Medulla oblongata (tissue), 1 donor: ENCODE data around the gene ANO6.

Experiments
- DNase-seq: peaks from one replicate; pipeline ENCODE4 v3.0.0-alpha.2; 2015; ENCODE audit errors: extremely low spot score

The ANO6 gene

DNA sequence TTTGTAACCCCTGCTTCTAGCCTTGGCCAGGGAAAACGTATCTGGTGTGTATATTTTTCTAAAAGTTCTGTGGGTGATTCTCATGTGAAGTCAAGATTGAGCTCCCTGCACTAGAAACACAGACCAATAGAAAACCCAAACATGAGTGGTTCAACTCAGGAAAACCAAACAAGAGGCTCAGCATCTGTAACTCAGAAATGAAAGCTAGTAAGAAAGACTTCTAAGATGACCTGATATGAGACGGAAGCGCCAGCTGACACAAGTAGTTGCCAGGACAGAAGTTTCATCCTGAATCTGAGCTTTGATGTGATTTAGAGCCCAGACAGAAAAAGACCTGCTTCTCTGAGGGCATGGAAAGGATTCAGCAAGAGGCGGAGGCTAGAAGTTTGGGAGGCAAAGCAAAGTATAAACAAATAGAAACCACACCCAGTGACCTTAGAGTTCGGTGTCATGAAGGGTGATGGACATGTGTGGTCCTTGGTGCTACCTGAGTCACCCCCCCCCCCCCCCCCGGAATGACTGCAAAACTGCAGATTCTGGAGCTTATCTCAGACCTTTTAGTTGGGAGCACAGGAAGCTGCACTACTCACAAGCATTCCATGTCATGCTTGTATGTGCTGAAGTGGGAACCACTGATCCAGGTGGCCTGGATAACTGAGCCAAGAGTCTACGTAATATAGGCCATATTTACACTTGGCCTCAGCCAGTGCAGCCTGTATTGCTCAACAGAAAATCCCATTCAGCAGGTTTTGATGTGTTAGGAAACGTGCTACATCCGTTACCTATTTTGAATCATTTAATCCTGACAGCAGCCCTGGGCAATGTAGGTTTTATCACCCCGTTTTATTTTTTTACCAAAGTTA is 191.3 kb downstream of the ANO6 start:
- DNase-seq, result no peak

DNA sequence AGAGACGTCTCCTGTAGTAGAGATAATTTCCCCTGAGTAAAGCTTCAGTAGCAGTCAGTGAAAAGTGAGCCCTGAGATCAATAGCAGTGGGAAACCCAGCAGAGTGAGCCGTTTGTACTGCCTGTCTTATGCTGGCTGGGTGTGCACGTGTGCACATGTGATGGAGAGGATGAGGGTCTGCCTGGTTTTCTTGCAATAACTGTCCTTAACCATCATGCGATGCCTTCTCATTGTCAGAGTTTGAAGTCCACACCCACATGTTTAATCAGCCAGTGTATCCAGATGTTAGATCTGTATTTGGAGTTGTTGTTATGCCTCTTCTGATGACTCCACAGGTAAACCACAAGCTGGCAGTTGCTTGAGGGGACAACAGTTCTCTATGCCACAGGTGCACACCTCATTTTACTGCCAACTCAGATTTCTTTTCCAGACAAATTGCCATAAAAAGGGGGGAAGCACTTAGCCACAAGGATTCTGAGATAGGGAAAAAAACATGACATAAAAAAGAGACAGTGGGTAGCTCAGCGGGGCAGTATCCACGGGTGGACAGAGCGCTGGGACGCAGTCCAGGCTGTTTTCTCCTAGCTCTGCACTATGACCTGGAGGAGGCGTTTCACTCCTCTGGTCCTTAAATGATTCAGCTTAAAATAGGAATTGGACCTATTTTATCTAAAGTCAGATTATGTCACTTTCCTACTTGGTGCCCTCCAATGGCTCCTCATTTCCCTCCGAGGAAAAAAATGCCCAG is 192.3 kb downstream of the ANO6 start:
- no peak for DNase-seq

DNA sequence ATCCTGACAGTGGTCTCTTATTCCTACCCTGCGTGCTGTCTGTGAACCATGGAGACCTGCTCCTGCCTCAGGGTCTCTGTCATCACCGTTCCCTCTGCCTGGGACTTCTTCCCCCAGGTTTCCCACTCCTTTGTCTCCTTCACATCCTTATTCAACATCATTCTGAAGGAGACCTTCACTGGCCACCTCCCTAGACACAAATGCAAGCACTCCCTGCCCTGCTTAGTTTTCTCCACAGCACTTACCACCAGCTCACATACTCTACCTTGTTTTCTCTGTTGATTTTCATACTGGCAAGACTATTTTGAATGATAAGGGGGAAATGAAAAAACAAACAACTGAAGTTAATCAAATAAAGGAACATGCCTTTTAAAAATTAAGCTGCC is 192.8 kb downstream of the ANO6 start:
- no peak for DNase-seq

DNA sequence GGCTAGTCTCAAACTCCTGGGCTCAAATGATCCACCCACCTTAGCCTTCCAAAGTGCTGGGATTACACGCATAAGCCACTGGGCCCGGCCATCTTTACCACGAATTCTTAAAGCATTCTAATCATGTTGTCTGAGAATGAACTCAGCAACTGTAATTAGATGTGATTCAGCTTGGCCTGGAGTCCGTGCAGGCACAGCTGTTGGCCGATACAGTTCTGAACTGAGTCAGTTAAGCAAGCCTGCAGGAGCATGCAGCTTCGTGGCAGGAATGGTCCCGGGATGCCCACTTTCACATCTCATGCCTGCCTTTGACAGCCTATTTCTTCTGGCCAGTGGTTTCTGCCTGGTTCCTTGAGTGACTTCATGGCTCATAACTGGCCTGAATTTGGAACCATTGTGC is 194.1 kb downstream of the ANO6 start:
- no peak for DNase-seq

DNA sequence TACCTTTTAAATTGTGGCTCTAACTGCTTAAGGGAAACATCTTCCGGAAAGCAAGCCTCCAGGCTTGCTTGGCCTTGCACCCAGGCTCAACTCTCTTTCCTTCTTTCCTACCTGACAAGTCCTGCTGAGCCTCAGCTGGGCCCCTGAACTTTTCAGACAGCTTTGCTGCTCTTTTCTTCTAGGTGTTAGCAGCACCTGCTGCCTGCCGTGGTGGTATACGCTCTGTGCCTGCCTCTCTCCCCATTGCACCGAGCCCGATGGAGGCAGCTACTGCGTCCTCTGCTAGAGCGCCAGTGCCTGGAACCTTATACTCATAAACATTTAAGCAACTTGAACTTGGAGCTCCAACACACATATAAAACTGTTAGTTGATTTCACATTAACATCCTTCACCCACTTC is 195.7 kb downstream of the ANO6 start:
- no peak for DNase-seq

DNA sequence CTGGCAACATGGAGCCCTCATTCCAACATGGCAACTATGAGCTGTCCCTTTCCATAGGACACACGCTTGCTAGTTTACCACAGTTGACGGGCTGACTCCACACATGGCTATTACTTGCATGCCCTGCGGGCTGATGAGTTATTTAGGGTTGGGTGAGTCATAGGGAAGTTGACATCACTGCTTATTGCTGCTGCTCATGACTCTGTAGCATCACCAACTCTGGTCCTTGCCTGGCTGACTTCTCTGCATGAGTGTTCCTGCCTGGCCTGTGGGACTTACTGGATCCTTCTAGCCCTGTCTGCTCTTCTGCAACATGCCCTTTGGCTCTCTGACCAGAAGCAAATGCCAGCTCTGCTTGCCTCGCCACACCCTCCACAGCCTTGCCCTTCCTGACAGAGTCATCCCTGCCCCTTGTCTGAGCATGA is 199.5 kb downstream of the ANO6 start:
- no peak for DNase-seq

DNA sequence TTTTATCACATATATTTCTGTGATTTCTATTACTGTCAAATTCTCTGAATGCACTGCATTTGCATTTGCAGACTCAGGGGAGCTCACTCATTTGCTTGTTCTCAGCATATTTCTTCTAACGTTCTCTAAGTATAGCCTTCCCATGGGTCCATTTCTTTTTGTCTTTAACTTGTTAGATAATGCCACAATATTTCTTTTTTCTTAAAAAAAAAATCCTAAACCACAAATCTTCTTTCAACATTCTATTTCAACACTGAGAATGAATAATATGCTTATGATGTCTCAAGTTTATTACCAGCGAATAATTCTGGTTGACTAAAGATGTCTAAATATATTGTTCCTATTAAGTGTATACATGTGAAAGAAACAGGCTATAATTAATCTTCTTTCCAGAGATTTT is 200.2 kb downstream of the ANO6 start:
- no peak for DNase-seq

DNA sequence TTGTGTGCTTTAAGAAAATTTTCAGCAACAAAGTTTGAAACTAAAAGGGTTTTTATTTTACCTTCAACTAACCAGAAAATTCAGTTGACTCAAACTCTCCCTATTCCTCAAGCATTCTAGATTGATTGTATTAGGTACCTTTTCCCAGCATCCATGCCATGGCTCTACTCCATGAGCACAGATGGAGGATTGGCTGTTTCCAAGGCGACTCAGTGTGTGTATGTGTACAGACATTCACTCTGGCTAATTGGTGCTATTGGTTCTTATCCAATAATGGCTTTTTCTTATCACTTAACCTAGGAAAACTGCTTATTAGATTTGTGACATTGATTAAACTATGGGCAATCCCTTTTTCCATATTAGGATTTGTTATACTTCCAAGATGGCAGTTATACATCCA is 202.6 kb downstream of the ANO6 start:
- no peak for DNase-seq

DNA sequence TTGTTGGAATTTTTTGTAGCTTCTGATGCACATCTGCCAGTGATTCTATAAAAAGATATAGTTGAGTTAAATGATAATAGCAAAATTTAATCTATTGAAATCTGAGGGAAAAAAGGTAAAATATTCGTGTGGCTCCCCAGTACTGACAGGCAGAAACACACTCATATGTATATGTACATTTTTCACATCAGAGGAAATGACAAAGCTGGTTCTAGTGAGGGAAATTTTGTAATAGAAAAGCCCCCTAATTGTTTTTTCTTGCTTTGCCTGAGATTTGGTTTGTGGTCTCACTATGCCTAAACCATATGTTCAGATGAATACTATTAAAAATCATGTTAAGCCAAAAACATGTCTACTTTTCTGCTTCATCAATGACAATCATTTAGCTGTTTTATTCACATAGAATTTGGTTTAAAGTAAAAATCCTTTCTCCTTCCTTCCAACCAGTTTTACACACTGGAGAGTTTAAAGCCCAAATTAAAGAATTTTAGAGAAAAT is 203.5 kb downstream of the ANO6 start:
- DNase-seq, result no peak

DNA sequence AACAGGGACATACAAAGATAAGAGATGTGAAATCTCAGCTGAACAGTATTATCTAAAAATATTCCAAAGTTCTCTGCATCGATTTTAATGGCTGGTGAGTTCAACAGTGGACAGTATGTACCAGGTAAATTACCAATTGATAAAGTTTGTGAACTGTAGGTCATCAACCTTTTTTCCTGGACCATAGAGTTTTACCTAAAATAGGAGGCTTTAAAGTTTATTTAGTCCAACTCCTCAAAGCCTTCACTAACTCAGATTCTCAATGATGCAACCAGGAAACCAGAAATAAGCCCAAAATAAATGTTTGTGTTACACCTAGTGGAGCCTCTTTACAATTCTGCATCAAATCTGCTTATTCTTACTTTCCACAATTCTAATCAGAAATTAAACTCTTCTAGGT is 205.8 kb downstream of the ANO6 start:
- DNase-seq, result no peak

DNA sequence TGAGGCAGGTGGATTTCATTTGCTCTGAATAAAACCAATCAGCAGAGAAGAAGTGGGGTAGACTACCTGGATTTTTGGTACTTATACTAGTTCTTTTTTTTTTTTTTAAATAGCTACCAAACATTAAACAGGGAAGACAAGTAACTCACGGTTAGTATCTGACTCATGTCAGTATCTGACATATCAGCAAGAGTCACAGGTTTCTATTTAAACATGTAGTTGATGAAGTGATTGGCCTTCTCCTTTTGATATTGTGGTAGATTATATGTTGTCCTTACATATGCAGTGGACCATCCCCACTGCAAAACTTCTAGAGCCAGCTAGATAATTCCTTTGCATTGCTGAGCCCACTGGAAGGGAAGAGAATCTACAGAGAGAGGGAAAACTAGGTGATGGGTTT is 208.0 kb downstream of the ANO6 start:
- no peak for DNase-seq

DNA sequence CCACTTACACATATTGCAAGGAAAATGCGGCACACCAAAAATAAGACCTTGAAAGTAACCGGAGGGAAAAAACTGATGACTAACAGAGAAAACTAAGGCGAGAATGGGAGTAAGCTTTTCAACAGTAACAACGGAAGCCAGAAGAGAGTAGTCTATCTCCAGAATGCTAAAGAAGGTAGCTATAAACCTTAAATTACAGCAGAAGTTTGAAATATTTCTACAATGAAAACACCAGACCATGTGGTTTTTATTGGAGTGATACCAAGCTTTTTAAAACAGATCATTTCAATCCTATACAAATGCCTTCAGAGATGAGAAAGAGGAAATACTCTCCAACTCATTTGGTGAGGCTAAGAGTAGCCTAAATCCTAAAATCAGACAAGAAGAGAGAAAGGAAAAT is 209.5 kb downstream of the ANO6 start:
- no peak for DNase-seq

DNA sequence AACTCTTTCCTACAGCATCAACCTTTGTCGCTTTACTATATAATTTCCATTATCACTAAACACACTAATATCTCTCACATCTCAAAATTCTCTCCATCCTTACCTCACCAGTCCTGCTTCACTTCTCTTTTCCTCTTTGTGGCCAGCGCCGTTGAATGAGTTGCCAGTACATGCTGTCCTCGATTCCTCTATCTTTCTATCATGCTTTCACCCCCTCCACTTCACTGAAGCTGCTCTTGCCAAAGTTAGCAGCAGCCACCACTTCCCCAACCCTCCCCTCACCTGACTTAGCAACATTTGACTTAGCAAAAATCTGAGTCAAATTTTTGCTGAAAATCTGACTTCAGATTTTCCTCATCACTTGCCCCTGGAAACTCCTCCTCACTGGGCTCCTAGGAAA is 210.4 kb downstream of the ANO6 start:
- DNase-seq, result no peak

DNA sequence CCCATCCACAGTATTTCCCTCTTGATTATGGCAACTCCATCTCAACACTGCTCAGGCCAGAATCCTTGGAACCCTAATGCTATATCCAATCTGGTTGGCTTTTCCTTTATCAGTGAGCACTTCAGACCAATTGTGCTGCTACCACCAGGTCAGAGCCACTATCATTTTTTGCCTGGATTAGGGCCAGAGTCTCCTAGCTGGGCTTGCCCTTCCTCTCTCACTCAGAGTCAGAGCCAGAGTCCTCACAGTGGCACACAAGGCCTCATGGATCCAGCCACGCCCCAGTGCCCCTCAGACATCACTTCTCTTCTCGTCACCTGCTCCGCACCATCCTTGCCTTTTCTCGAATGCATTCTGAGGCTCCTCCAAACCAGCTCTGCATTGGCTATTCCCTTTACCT is 211.1 kb downstream of the ANO6 start:
- no peak for DNase-seq

DNA sequence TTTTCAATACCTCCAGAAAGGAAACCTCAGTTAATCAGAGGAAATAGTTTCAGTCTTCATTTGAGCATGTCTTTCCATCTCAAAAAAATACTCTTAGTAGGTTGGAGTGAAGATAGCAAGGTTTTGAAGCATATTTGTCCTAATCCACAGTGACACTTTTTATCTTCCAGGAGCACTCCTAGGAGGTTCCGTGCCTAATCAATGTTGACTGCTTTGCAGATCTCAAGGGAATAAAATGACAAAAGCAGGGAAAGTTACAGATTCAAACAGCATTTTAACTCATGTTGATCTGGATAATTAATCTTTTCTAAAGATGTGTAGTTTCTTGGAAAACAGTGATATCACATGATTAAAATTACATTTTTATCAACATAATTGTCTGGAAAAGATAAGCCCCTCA is 213.9 kb downstream of the ANO6 start:
- DNase-seq, result no peak

DNA sequence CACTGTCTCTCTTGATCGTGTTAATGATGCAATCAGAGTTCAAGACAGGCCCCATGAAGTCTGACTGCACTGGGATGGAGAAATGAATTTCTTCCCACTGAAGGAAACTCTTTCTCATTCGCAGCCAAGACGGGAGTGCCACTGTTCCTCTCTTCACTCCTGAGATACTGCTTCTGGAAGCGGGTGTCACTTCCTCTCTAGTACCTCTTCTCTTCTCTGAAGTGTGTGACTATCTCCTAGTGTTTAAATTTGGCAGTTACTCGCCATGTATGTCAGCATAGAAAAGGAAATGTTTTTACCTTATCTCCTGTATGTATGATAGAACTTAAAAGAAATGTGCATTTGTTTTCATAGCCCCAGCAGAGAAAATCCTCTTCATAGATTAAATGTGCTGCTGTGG is 215.2 kb downstream of the ANO6 start:
- no peak for DNase-seq

DNA sequence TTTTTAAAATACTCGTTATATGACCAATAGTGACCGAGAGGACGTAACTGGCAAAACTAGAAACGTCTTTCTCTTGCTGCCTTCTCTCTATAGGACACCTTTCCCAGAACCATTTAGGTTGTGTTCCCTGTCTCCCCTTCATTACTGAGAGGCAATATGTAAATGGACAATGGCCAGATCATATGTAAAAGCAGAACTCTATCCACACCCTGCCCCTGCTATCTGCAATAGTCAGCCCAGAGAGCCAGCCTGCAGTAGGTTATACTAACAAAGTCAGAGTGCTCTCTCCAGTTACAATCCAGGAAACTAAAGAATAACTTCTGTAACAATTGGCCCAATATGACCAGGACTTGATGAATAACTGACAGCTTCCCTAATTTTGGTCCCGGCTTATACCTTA is 216.8 kb downstream of the ANO6 start:
- DNase-seq, result no peak

DNA sequence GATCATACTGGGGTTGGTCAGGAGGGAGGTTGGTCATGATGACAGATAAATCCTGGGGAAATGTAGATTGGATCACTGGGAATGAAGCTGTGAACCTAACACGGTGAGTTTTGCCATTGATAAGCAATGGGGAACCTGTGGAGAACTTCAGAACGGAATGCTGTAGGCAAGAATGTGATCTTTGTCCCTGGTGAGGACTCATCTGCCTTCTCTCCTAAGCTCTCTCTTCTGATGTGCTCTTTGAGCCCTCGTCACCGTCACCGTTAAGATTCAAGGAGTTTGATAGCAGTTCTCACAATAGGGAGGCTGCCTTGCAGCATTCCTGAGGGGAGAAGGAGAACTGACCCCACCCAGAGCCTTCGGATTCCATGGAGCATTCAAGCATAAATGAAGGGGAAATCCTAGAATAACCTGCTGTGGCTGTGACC is 217.6 kb downstream of the ANO6 start:
- DNase-seq, result no peak

DNA sequence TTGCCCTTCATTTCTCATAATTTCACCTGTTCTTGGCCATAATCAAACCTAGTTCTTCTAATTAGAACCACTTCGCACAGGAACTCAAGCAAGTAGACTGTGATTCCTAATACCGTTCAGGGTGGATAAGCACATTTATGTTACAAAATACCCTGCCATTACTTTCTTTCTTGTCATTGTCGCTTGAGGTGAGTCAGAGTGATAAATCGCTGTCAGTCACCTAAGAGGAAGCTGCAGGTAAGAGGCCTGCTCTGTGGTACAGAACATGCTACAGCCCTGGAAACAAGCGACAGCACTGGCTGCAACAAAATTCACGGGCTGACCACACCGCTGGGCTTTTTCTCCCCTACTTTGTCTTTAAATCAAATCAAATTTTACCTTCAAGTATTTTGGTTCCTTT is 218.2 kb downstream of the ANO6 start:
- DNase-seq, result no peak

DNA sequence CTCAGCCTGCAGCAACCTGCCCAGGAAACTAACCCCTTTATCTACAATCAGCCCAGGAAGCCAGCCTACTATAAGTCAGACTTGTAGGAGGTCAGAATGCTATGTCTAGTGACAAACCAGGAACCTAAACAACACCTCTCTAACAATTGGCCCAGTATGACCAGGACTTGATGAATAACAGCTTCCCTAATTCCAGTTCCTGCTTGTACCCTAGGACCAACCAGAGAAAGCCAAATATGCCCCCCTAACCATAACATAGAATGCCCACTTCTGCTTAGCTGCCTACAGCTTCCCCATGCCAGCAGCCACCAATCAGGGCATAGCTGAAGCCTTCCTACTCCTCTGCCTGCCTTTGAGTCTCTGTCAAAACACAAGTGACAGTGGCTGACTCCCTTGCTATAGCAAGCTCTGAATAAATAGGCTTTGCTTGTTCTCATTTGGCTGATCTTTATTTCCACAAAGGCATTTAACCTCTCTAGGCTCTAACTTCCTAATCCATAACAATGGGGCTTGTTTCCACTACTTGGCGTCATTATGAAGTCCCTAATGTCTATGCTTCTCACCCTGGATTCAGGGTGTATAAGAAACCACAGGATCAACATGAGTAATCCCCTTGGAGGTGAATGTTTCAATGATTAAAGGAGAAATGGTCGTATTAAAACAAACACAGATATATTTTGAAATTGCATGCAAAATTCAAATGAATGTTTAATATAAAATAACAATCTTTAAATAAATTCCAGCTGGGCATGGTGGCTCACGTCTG is 220.2 kb downstream of the ANO6 start:
- peak; percentile 69 for DNase-seq

DNA sequence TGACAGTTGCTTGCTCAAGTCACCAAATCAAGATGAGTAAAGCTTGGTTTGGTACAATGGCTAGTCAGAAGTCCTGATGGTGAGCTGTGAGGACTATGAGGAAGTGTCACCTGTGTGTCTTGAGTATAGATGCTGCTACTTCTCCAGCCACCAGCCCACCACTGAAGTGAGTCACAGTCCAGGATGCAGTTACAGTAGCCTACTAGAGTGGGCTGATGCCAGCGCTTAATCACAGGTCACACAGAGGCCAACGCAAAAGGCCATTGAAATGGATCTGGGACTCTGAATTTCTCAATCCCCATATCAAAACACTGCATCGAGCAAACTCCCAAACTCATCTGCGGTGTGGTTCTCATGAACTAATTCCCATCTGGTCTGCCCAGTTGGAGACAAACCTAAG is 223.1 kb downstream of the ANO6 start:
- DNase-seq, result no peak

DNA sequence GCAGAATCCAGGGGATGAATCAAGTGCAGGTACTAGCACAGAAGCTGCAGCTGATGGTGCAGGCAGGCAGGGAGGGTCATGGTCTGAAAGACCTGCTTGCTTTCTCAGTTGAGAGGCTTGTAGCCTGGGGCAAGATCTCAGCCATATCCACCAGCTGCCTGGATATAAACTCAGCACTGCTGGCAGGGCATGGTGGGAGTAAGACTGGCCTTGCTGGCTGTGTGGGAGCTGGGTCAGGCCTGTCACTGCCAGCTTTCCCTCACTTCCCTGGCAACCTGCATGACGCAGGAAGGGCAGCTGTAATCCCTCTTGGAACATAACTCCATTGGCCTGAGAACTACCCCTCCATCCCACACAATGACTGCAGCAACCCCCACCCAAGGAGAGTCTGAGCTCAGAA is 230.1 kb downstream of the ANO6 start:
- no peak for DNase-seq
